Measurements from ENCODE around the gene FZD4.
"Not testable (repeated sequence)": the region's sequence is repeated elsewhere in the genome, so short reads cannot be mapped to it uniquely, and the experiment has no call there.

FZD4 gene

DNA sequence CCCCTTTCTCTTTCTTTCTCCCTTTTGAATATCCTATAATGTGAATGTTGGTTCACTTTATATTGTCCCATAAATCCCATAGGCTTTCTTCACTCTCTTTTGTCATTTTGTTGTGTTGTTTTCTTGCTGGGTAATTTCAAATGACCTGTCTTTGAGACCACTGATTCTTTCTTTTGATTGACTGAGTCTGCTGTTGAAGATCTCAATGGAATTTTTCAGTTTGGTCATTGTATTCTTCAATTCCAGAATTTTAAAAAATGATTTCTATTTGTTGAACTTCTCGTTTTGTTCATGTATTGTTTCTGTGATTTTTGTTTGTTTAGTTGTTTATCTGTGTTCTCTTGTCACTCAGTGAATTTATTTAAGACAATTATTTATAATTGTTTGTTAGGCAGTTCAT lies 17.5 kb upstream of the FZD4 start:
- no peak for DNase-seq

DNA sequence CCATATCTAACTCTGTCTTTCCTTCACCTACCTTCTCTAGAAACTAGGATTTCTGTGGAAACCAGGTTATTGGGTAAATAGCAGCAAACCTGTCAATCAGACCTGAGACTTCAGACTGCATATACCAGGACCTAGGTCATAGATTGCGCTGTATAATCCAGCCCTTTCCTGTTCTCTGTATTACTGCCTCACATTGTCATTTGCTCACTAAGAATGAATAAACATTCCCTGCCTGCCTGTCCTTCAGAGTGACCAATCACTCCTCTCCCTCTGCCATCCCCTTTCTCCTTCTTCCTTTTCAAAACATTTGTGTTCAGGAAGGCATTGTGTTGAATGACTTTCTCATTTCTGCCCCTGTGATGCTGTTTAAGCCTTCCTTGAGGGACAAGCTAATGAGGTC lies 14.1 kb upstream of the FZD4 start:
- no peak for DNase-seq

DNA sequence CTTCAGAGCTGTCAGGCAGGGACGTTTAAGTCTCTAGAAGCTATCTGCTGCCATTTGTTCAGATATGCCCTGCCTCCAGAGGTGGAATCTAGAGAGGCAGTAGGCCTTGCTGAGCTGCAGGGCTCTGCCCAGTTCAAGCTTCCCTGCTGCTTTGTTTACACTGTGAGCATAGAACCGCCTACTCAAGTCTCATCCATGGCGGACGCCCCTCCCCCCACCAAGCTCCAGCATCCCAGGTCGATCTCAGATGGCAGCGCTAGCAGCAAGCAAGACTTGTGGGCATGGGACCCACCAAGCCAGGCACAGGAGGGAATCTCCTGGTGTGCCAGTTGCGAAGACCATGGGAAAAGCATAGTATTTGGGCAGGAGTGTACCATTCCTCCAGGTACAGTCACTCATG lies 12.4 kb upstream of the FZD4 start:
- not testable (repeated sequence) for DNase-seq

DNA sequence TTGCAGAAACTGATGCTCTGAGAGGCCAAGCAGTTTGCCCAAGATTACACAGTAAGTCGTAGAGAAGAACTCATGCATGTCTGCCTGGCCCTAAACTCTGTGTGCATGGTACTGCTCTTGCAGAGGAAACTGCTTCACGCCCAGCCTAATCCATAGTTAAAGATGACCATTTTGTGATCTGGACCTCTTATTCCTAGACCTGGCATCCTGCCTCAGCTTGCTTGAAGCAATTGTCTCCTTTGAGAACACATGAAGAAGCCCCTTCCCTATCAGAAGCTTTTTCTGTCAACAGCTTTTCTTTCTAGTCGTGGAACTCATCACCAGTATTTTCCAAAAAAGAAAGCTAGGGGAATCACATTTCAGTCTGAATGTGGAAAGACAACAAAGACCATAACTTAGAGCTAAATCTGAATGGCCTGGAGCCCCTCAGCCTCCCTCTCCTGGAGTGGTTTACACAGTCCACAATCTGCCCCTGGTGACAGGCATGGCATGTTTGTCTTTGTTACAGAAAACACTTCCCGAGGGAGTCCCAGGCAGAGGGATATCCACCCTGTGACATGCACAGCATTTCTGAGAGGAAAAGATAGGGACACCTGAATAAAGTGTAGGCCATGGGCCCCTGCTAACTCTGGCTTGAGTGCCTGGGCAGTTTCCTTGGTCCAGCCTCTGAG lies 2.9 kb upstream of the FZD4 start:
- DNase-seq = no peak

DNA sequence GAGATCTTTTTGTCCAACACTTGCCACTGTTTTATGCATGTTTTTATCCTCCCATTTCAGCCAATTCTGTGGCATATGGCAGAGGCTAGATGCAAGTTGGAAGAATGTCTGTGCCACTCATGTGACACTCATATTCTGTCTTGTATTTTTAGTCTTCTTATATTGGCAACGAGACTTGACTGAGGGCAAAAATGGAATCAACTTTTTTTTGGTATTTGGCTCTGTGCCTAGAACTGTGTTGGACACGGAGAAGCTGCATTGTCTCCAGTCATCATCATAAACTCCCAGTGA lies 1.7 kb upstream of the FZD4 start:
- no peak for DNase-seq

DNA sequence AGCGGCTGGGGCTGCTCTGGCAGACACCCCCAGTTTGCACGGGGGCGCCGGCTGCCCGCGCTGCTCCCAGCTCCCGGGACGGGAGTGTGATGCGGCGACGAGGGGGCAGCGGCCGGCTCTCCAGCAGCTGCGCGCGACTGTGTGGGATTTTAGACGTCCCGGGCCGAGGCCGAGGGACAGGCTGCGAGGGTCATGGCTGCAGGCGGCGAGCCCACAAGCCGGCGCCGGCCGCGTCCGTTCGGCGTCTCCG lies 159 bp downstream of the FZD4 start:
- no peak for DNase-seq

DNA sequence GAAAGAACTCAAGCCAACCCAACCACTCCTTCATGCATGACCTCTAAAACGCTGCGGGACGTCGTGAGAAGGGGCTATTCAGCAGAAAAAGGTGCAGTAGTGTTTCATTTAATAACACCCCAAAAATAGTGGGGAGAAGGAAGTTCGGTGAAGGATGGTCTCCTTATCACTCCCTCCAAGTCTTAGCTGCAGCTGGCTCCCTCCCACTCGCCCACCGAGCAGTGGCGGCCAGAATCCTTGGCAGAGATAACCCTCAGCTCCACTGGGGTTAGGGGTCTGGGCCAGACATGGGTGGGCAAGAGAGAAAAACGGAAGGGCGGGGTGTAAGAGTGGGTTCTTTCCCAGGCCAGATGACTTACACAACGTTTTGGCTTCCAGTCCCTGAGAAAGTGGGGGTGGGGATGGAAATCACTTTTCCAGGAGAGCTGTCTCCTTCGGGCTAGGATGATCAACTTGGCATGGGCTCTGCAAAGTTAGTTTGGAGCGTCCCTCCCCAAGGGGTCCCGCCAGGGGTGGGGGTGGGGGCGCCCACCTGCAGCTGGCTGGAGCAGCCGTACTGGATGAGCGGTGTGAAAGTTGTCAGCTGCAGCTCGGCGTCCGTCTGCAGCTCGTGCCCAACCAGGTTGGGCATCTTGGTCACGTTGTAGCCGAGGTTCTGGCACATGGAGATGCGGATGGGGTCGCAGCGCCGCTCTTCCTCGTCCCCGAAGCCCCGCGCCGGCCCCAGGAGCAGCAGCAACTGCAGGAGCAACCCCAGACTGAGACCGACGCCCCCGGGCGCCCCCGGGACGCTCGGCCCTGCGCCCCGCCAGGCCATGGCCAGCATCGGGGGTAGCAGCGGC lies 705 bp downstream of the FZD4 start:
- DNase-seq = no peak

DNA sequence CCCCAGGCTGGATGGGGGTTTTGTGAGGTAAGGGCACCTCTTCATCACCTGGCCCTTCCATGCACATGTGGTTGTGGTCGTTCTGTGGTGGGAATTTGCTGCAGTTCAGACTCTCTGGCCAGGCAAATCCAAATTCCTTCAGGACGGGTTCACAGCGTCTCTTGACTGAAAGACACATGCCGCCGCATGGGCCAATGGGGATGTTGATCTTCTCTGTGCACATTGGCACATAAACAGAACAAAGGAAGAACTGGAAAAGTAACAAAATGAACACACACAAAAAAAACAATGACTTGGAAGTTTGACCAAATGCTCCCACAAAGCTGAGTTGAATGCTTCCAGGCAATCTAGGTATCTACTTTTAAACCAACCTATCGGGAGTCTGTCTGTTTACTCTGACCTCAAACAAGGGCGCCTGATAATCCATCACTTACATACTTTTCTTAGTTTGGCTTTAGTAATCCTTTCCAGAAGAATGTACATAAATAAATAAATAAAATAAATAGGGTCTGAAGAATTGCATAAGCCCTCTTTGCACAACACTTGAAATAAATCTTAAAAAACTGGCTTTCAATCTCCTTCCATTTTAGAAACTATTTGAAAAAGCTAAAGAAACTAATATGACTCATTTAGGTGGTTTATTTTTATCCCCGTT lies 2.8 kb downstream of the FZD4 start:
- DNase-seq = no peak

DNA sequence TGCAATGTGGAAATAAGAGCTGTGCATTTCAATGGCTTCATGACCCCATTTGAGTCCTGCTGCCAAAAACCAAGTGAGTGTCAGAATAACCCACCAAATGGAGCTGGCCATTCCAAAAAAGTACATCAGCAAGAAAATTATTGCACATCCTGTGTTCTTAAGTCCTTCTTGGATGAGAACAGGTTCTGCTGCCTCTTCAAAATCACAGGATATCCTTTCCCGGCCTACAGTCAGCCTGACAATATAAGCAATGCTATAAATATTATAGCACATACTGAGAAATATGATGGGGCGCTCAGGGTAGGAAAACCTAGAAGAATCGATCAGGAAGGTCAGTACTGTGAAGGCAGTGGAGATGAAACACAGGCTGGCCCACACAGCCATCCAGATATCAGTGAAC lies 3.5 kb downstream of the FZD4 start:
- no peak for DNase-seq

DNA sequence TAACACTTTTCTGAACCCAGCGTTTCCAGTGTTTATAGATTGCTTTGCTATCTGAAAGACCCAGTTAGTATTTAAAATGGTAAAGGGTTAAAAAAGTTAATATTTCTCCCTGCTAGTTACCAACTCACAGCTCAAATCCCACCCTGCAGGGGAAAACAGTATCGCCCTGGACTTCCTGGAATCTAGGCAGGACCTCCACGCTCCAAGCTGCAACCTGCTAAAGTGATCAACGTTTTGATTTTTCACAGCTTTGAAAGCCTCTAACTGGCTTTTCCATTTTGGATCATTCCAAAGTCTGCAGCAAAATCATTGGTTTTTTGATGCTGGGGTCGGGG lies 4.6 kb downstream of the FZD4 start:
- DNase-seq = no peak

DNA sequence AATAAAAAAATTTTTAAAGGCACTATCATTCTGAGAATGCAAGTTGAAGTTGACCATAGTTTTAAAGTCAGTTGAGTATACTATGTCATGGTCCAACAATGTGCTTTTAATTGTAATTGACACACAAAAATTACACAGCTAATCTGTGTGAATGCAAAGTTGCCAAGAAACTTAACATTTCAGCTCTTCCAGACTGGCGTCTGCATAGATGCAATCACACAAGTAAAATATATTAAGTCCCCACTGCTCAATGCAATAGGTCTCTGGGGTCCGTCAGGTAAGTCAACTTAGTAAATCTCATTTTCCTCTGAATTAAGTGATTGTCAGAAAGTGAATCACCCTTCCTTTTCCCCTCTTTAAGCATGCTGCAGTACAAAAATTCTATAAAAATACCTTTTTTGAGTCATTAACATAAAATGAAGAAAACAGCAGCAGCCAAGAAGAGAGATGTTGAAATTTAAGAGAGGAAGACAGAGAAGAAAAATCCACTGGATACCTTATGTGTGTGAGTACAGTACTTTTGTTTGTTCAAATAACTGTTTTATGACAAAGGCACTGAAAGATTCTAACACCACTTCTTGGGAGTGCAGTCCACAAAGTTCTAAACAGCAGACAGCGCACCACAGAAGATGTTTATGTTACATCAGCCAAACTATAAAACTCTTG lies 5.1 kb downstream of the FZD4 start:
- no peak for DNase-seq

DNA sequence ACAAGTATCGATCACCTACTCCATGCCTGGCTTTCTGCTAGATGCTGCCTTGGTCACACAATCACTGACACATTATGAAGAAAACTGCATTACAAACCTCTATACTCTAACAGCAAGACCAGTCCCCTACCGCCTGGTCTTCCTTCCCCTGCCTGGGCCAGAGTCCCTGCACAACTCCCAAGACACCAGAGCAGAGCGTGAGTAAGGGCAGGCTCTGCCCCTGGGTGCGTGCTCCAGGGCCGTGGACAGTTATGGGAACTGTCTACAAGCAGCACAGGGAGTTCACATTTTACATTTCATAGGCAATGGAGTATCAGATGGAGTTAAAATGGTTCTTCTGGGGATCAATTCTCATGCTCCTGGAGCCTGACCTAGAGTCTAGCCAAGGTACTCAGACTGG lies 6.5 kb downstream of the FZD4 start:
- DNase-seq = no peak

DNA sequence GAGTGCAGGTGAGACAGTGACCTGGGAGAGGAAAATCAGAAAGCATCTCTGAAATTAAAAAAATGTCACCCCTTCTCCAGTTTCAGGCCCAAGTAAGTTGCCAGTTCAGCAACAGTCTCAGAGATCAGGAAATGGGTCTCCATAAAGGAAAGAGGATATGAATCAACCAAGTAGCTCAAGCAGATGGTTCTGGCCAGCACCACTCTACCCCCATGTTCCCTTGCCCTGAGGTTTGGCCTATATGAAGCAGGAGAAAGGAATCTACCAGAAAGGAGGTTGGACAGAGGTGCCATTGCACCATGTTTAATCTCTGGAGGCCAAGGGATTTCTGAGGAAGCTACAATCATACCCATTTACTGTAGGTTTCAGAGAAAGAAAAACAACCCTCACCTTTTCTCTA lies 7.7 kb downstream of the FZD4 start:
- DNase-seq = no peak

DNA sequence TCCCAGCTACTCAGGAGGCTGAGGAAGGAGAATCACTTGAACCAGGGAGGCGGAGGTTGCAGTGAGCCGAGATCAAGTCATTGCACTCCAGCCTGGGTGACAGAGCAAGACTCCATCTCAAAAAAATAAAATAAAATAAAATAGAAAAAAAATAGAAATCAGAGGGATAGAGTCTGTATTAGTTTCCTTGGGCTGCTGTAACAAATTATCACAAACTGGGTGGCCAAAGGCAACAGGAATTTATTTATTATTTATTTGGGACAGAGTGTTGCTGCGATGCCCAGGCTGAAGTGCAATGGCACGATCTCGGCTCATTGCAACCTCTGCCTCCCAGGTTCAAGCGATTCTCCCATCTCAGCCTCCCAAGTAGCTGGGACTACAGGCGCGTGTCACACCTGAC lies 11.7 kb downstream of the FZD4 start:
- not testable (repeated sequence) for DNase-seq

DNA sequence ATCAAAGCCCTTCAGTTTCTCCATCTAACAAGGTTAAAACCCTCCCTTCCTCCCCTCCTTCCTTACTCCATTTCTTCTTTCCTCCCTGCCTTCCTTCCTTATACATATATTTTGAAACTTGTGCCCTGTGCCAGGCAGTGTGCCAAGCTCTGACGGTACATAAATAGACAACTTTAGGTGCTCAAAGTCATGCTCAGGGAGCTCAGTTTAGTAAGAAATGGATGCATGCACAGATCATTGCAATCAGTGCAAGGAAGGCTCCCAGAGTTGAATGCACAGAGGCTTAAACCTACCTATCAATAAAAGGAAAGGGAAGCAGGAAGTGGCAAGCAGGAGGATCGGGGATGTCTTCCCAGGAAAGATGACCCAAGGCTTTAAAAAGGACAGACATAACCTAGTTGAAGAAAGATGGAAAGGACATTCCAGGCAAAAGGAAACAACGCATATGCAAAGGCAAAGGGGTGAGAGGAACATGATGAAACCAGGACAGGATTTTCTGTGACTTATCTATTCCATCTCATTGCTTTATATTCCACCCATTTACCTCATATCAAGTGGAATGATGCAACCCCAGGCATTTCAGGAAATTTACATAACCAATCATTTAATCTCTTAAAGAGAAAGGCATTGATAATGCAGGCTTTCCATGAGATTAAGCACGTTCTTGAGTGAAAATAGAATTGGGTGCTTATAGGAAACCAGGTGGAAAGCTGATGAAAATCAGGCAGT lies 13.2 kb downstream of the FZD4 start:
- no peak for DNase-seq

DNA sequence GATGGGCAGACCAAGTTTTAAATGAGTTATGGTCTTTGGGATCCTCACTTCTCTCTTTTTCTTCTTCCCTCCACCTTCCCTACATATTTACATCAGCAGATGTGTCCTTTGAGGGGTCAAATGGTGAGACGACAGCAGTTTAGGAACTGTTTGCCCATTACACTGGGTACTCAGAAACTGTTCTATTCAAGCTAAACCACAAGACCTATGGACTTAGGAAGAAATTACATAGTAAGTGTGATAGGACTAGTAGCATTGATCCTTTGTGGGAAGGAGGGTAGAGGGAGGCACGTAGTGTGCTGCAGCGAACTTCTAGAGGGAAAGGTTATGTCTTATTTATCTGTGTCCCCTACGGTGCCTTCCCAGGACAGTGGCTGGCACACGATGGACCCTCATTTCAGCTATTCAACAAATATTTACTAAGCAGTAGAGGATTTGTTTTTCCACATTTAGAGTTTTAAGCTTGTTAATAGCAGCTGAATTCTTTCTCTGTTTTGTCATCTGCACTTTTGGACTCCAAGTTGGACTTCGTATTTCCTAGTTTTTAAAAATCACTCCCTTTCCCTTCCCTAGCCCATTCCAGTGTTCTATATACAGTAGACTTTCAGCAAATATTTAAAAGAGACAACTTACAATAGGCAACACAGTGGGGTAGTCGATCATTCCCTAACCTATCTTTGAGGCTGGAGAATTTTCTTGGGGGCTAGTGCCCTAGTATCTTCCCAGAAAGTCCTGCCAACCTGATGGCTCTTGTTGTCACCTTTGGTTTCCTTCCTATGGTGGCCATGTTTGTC lies 13.9 kb downstream of the FZD4 start:
- no peak for DNase-seq

DNA sequence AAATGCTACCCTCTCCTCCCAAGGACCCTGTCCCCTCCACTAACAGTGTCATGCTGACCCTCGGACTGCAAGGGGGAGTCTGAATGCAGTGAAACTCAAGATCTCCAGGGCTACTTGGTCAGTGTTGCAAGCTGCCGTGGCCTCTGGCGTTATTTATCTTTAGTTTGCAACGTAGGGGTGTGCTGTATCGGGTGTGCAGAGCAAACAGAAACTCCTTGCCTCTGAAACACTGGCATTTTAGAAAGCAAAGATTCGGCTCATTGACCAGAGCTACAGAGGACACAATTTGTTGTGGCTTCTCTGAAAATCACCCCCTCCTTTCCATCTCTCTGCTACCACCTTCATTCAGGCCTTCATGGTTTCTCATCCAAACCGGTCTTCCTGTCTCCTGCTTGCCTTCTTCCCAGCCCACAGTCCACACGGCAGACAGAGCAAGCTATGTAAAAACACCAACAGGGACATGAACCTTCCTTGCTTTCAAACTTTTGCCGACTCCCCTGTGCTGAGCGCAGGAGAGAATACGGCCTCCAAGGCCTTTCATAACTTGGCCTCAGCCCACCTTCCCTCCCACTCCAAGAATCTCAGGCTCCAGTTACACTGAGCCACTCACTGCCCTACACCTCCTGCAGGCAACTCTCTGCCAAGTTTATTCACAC lies 14.9 kb downstream of the FZD4 start:
- no peak for DNase-seq

DNA sequence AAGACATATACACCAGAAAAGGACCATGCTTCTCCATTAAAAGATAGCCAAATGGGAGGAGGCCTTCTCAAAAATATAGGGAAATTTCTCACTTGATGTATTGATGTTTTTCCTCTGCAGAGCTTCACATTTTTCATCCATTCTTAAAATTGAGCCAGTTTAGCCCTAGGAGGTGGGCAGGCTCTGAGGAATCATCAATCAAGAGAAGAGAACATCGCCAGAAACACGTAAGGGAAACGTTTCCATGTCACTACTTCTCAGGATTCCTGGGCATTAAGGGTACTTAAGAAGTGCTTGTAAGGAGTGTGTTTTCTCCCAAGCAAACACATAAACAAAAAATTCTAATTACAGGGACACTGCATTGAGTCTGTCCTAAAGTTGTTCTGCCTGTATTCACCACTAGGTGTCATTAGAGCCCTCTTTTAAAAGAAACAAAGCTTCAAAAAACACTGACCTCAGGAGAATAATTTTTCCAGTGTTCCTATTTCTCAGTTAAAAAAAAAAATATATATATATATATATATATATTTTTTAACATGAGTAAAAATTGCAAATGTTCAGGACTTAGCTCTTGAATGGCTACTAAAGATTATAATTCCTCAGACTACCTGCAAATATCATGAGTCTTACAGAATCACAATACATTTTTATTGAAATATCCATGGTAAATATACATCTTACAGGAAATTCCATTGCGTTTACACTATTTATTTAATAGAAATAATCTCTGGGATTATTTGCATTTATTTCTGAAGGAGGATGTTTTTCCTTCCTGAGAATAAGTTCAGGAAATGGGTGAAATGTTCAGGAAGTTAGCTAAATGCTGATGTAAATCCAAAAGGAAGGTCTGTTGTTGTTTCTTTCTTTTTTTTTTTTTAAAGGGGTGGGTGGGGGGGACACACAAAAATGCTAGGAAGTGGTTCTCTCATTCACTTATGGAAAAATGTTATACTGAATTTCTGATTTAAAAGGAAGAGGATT lies 16.0 kb downstream of the FZD4 start:
- DNase-seq = no peak

DNA sequence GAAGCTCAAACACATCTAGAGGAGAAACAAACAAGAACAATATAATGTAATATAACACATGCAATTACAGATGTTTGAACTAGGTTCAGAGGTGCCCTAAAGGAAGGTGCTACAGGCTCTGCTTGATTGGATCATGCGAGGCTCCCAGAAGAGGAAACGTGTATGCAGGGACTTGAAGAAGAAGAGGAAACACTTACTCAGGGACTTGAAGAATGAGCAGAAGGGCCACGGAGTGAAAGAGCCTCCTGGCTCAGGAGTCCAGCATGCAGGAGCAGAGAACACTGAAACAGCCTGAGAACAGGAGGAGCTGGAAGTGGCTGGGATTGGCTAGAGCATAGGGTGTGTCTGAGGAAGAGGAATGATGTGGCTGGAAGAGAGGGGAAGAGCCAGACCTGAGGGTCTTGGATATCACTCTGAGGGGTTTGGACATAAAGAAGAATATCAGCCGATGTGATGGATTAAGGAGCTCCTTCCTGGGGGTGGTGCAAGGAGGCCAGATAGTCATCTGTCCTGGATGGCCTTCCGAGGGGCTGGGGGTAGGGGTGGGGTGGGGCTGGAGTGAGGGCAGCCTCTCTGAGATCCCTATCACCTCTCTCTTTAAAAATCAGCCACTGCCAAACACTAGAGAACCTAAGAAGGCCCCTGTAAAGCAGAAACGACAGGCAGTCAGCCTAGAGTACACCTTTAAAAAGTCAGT lies 16.8 kb downstream of the FZD4 start:
- DNase-seq = no peak

DNA sequence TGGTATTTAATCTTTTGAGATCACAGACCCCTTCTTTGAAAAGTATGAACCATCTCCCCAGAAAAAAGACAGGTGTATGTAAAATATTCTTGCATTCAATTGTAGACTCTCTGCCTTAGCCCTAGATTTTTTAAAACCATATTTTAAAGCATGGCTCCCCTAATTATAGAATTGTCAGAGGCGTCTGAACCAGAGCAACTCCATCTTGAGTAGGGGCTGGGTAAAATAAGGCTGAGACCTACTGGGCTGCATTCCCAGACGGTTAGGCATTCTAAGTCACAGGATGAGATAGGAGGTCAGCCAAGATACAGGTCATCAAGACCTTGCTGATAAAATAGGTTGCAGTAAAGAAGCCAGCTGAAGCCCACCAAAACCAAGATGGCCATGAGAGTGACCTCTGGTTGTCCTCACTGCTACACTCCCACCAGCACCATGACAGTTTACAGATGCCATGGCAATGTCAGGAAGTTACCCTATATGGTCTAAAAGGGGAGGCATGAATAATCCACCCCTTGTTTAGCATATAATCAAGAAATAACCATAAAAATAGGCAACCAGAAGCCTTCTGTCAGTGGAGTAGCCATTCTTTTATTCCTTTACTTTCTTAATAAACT lies 17.9 kb downstream of the FZD4 start:
- DNase-seq = not testable (repeated sequence)
